Activated CD8-positive, alpha-beta memory T cell treated with anti-CD3 and anti-CD28 coated beads, Interleukin-2, amount 50 U/mL, for 1 hour (primary cell): ENCODE data around the gene RIT2.
"Not testable (repeated sequence)": the region's sequence is repeated elsewhere in the genome, so short reads cannot be mapped to it uniquely, and the experiment has no call there.

Experiments
- DNase-seq: peaks from one replicate; pipeline ENCODE4 v3.0.0-alpha.2; 2020; ENCODE audit errors: extremely low read depth

Gene RIT2

DNA sequence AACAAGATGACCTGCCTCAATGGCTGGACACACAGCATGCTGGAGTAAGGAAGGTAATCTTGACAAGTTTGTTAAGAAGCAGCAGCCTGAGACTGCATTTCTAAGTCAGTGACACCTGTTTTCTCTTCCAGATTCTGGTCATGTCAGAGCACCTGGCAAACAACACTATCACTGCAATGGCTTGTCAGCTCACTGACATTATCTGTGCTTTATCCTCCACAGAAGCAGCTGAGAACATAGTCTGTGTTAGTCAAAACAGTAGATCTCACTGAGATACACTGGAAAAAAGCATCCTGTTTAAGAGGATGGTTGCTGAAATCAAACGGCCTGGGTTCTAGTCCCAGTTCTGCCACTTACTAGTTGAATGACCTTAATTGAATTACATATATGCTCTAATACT lies 355.2 kb downstream of the RIT2 start:
- no peak for DNase-seq

DNA sequence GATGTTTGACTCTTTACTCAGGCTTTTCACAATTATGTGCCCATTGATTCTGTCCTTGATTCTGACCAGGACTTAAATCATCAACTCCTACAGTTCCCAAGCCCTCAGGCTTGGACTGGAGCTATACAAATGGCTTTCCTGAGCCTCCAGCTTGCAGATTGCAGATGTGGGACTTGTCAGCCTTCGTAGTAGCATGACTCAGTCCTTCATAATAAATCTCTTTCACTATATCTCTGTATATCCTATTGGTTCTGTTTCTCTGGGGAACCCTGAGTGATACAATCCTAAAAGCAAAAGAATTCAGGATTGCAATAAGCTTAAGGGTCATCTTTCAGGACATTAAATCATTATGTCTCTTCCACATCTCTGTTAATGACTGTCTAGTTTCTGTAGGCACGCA lies 356.6 kb downstream of the RIT2 start:
- no peak for DNase-seq

DNA sequence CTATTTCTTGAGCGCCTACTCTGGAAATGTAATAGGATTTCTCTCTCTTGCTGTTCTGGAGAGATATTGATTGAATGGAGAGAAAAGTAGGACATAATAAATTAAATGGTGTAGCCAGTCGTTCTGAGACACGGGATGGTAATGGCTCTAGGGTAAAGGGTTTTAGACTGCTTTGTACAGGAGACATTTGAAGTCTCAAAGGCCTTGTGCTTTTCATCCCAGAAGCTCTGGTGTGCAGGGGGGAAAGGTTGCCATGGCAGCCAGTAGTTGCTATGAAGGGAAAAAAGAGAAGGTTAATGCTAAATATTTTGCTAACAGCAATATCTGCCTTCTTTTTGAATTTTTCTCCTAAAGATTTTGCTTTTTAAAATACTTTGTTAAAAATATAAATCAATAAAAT lies 359.3 kb downstream of the RIT2 start:
- DNase-seq = no peak

GRCh38 chr18:42752916-42753315 lies 362.6 kb downstream of the RIT2 start:
- no peak for DNase-seq

GRCh38 chr18:42746794-42747193 lies 368.7 kb downstream of the RIT2 start:
- DNase-seq = no peak

DNA sequence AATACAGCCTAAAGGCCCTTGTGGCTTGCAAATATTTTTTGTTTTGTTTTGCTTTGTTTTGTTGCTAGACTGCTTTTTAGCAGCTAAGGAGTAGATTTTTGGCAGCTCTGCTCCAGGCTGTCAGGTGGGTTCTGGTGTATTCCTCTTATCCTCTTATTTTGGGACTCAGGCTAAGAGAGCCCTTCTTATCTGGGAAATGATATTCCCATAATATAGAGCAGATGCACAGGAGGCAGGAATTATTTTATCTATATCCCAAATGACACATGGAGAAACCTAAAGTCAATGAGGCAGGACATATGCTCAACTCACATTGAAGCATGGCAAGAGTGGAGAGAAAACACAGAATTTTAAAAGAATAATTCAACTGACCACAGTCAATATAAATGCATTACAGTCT lies 369.6 kb downstream of the RIT2 start:
- DNase-seq = no peak

DNA sequence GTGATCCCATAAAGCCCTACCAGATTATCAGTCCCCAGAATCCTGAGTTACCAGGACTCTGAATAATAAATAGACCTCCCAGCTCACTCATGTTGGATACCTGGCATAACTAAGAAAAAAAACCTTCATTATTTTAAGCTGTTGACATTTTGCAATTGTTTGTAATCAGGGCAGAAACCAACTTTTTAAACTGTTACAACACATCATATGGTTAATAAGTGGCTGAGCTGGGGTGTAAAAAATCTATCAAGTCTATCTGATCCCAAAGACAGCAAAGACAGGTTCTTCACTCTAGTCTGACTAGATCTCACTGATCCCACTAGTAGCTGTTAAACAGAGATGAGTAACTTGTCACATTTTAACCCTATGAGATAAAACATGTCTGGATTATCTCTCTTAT lies 370.3 kb downstream of the RIT2 start:
- no peak for DNase-seq

GRCh38 chr18:42743373-42744138 lies 371.9 kb downstream of the RIT2 start:
- no peak for DNase-seq

- no peak for DNase-seq
Observed at GRCh38 chr18:42742969-42743368, 372.5 kb downstream of the RIT2 start.

GRCh38 chr18:42742474-42742873 lies 373.0 kb downstream of the RIT2 start:
- DNase-seq = no peak

DNA sequence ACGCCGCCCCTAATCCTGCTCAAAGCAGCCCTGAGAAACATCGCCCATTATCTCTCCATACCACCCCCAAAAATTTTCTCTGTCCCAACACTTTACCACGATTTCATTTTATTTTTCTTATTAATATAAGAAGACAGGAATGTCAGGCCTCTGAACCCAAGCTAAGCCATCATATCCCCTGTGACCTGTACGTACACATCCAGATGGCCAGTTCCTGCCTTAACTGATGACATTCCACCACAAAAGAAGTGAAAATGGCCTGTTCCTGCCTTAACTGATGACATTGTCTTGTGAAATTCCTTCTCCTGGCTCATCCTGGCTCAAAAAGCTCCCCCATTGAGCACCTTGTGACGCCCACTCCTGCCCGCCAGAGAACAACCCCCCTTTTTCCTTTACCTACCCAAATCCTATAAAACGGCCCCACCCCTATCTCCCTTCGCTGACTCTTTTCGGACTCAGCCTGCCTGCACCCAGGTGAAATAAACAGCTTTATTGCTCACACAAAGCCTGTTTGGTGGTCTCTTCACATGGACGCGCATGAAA lies 373.6 kb downstream of the RIT2 start:
- DNase-seq = not testable (repeated sequence)

- DNase-seq = not testable (repeated sequence)
Observed at GRCh38 chr18:42741299-42741698, 374.2 kb downstream of the RIT2 start.

- DNase-seq = no peak
Observed at GRCh38 chr18:42736074-42736473, 379.4 kb downstream of the RIT2 start.

GRCh38 chr18:42734520-42734919 lies 381.0 kb downstream of the RIT2 start:
- no peak for DNase-seq

DNA sequence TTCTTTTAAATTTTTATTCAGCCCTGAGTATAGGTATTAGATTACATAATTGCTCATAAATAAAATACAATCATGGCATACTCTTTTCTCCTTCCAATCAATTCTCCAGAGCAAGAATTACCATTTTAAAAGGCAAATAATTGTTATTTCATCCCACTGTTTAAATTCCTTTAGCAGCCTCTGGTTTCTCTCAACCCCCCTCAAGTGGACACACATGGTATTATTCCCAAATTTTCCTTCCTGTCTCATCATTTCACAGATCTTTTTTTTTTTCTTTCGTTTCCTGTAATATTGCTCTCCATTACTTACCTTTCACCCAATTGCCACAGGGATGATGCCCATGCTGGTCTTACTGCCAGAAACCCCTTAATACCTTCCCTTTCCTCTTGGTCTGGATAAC lies 385.2 kb downstream of the RIT2 start:
- no peak for DNase-seq

- DNase-seq = no peak
Observed at GRCh38 chr18:42719221-42719620, 396.3 kb downstream of the RIT2 start.

GRCh38 chr18:42712065-42712464 lies 403.4 kb downstream of the RIT2 start:
- no peak for DNase-seq

GRCh38 chr18:42707080-42707479 lies 408.4 kb downstream of the RIT2 start:
- no peak for DNase-seq

DNA sequence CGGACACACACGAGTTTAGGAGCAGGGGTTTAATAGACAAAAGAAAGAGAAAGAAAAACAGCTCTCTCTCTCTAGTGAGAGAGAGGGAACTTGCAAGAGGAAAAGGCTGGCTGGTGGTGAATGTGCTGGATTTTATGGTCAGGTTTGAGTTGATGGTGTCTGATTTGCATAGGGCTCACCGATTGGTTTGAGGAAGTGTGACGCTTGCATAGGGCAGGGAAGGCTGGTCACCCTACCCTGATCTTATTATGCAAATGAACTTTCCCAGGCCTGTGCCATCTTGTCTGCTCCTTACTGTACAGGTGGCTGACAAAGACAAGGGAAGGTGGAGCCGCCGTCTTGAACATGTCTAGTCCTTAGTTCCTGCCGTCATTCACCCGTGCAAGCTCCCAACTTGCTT lies 408.9 kb downstream of the RIT2 start:
- DNase-seq = no peak

- no peak for DNase-seq
Observed at GRCh38 chr18:42706029-42706608, 409.4 kb downstream of the RIT2 start.
